Stimulated activated CD4-positive, alpha-beta T cell treated with anti-CD3 and anti-CD28 coated beads, Interleukin-4, amount 100 ng/mL, for 48 hours (primary cell): ENCODE results near the gene AEBP2.
"Not testable (repeated sequence)": the region's sequence is repeated elsewhere in the genome, so short reads cannot be mapped to it uniquely, and the experiment has no call there.

Source experiments
- DNase-seq, 2 donors: peaks; one replicate each; pipeline ENCODE4 v3.0.0-alpha.2; 2020; ENCODE audit warnings: low read depth in 2 of 2

AEBP2 gene

GRCh38 chr12:19454837-19455236 is 15.5 kb downstream of the AEBP2 start:
- no peak for DNase-seq

- DNase-seq, result no peak
Observed at GRCh38 chr12:19456176-19456575, 16.9 kb downstream of the AEBP2 start.

- no peak for DNase-seq
Observed at GRCh38 chr12:19457561-19457960, 18.3 kb downstream of the AEBP2 start.

GRCh38 chr12:19458733-19459132 is 19.4 kb downstream of the AEBP2 start:
- no peak for DNase-seq

DNA sequence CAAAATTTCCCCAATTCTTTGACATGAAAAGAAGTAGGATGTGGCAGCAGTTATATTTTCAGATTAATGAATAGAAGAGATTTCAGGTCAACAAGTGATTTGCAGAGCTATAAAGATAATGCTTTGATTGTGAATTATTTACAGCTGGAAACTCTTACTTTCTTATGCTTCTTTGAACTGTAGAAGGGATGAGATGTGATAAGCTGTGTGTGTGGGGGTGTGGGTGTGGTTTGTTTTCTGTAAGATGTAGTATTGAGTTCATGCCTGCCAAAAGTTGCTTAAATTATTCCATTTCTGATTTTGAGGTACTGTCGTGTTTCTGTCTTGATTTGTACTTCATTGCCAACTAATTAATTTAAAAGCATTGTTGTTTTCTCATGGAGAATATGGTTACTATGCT is 22.7 kb downstream of the AEBP2 start:
- no peak for DNase-seq

DNA sequence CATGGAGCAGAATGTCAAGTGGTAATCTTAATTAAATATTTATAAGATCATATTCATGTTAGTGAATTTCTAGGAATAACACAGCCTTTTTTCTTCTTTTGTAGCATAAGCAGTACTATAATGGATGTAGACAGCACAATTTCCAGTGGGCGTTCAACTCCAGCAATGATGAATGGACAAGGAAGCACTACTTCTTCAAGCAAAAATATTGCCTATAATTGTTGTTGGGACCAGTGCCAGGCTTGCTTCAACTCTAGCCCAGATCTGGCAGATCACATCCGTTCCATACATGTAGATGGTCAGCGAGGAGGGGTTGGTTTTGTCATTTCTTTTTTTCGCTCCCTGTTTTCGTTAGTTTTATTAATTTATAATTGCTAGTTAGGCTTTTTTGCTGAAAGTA is 23.1 kb downstream of the AEBP2 start:
- no peak for DNase-seq

GRCh38 chr12:19464192-19464580 is 24.9 kb downstream of the AEBP2 start:
- DNase-seq, result no peak

DNA sequence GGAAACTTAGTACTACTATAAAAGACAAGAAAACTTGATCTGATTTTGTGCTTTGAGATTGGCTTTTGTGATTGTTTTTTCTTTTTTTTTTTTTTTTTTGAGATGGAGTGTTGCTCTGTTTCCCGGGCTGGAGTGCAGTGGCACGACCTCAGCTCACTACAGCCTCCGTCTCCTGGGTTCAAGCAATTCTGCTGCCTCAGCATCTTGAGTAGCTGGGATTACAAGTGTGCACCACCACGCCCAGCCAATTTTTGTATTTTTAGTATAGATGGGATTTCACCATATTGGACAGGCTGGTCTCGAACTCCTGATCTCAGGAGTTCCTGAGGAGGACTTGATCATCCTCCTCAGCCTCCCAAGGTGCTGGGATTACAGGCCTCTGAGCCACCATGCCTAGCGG is 26.4 kb downstream of the AEBP2 start:
- no peak for DNase-seq

- DNase-seq, result no peak
Observed at GRCh38 chr12:19474147-19474546, 34.9 kb downstream of the AEBP2 start.

DNA sequence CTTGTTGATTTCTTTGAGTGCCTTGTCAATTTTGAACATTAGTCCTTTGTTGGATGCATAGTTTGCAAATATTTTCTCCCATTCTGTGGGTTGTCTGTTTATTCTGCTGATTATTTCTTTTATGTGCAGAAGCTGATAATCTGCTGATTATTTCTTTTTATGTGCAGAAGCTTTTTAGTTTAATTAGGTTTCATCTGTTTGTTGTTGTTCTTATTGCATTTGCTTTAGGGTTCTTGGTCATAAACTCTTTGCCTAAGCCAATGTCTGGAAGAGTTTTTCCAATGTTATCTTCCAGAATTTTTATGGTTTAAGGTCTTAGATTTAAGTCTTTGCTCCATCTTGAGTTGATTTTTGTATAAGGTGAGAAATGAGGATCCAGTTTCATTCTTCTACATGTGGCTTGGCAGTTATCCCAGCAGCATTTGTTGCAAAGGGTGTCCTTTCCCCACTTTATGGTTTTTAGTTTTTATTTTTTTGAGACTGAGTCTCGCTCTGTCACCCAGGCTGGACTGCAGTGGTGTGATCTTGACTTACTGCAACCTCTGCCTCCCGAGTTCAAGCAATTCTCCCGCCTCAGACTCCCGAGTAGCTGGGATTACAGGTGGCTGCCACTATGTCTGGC is 36.7 kb downstream of the AEBP2 start:
- not testable (repeated sequence) for DNase-seq

DNA sequence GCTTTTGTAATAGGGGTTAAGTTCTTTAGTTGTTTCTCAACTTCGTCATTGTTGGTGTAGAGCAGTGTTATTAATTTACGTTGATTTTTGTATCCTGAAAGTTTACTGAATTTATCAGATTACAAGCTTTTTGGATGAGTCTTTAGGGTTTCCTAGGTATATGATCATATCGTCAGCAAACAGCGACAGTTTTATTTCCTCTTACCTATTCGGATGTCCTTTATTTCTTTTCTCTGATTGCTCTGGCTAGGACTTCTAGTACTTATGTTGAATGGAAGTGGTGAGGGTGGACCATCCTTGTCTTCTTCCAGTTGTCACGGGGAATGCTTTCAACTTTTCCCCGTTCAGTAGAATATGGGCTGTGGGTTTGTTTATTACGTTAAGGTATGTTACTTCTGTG is 37.8 kb downstream of the AEBP2 start:
- DNase-seq, result no peak

DNA sequence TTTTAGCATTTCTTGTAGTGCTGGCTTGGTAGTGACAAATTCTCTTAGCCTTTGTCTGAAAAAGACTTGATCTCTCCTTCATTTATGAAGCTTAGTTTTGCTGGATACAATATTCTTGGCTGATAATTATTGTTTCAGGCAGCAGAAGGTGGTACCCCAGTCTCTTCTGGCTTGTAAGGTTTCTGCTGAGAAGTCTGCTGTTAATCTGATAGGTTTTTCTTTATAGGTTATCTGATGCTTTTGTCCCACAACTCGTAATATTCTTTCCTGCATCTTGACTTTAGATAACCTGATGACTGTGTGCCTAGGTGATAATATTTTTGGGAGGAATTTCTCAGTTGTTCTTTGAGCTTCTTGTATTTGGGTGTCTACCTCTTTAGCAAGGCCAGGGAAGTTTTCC is 41.2 kb downstream of the AEBP2 start:
- DNase-seq, result no peak

GRCh38 chr12:19482036-19482435 is 42.7 kb downstream of the AEBP2 start:
- peak in 1 of 2 donors; percentile 3 for DNase-seq

- peak; percentile 27 to 64 for DNase-seq
Observed at GRCh38 chr12:19482551-19483109, 43.3 kb downstream of the AEBP2 start.

- DNase-seq, result no peak
Observed at GRCh38 chr12:19483727-19484126, 44.4 kb downstream of the AEBP2 start.

- no peak for DNase-seq
Observed at GRCh38 chr12:19484738-19485137, 45.4 kb downstream of the AEBP2 start.

- DNase-seq, result no peak
Observed at GRCh38 chr12:19485240-19485639, 45.9 kb downstream of the AEBP2 start.

DNA sequence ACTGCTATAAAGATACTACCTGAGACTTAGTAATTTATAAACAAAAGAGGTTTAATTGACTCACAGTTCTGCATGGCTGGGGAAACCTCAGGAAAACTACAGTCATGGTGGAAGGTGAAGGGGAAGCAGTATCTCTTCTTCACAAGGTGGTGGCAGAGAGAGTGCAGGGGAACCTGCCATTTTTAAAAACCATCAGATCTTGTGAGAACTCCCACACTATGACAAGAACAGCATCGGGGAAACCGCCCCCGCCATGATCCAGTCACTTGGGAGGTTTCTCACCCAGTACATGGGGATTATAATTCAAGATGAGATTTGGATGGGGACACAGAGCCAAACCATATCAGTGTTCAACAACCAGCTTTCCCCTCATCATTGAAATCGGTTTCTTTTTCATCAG is 49.9 kb downstream of the AEBP2 start:
- DNase-seq, result peak in 1 of 2 donors; percentile 5

- no peak for DNase-seq
Observed at GRCh38 chr12:19490908-19491307, 51.6 kb downstream of the AEBP2 start.

DNA sequence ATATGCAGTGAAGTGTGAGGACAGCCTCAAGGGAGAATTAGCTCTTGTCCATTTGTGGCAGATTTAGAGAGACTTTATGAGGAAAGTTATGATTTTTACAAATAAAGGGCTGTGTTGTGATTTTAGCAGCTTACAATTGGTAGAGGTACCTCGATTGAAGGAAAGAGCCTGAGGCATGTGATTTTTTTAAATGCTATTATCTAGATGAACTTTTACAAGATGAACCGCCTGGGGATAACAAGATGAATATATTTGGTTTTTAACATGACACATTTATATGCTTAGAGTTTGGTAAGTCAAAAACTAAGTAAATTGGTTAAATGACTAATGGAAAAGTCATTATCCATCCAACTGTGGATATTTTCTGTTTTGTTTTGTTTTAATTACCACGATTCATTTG is 52.6 kb downstream of the AEBP2 start:
- DNase-seq, result no peak

GRCh38 chr12:19496219-19496878 is 57.1 kb downstream of the AEBP2 start:
- no peak for DNase-seq

DNA sequence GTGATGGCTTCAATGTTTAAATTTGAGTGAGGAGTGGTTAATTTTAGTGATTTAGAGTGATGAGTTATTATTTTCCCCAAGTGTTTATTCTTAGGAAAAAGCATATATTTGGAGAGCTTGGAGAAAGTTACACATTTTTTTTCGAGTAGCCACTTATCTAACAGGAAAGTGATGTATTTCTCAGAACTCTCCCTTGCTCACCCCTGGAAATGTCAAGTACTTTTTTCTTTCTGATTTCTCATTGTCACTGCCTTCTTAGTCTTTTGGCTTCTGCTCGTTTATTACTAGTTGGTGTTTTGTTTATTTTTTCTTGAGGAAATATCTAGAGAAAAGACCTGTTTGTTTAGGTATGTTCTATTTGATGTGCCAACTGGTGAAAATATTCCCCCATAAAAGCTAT is 58.8 kb downstream of the AEBP2 start:
- DNase-seq, result no peak

- no peak for DNase-seq
Observed at GRCh38 chr12:19499030-19499429, 59.7 kb downstream of the AEBP2 start.

- no peak for DNase-seq
Observed at GRCh38 chr12:19506497-19506896, 67.2 kb downstream of the AEBP2 start.
